H1 (cell line): ENCODE measurements around the gene EZH2. TPM values are rescaled to one million over a fixed set of nuclear protein-coding genes. Genes with fewer than 3 reads are reported as not detected.
A peak's percentile ranks its signal among the peaks of the same experiment; 100 is the strongest.

Experiments
- CTCF ChIA-PET: fragments of 300-600 bp; sonication (Branson Sonifier 250); formaldehyde crosslinking; loops from one replicate; lab custom pipeline; 2021; ENCODE audit not compliant: partially characterized antibody; lab: Charles Lee
- POLR2A ChIA-PET: fragments of 300-600 bp; sonication (Branson Sonifier 250); formaldehyde crosslinking; loops from one replicate; lab custom pipeline; 2021; ENCODE audit warnings: inconsistent platforms; ENCODE audit not compliant: partially characterized antibody; lab: Charles Lee
- DNase-seq, 2 experiments: peaks; one replicate each; pipeline versions ENCODE4 v3.0.0 to v3.0.0-alpha.2; 2010 to 2022; ENCODE audit warnings: low spot score in 2 of 2, low read depth in 1 of 2, mixed read lengths in 1 of 2
- FAIRE-seq: peaks from 2 replicates; lab custom pipeline; 2011; peaks lifted over from hg19 to GRCh38; lab: Jason Lieb, UNC
- H2AFZ ChIP-seq: 2 replicates; pipeline ENCODE4 v1.8.1; 2012; ENCODE audit warnings: low read length, inconsistent platforms
- H2AK5ac ChIP-seq: 2 replicates; pipeline ENCODE4 v1.6.1; 2013; ENCODE audit warnings: low read depth, low read length
- H2BK120ac ChIP-seq: replicated peaks from 2 replicates; pipeline ENCODE3; 2013; ENCODE audit warnings: low read depth, low read length, inconsistent platforms
- H2BK12ac ChIP-seq: 2 replicates; pipeline ENCODE4 v1.6.1; 2013; ENCODE audit warnings: low read depth, low read length
- H2BK15ac ChIP-seq: 2 replicates; pipeline ENCODE4 v1.6.1; 2013; ENCODE audit warnings: low read length
- H2BK20ac ChIP-seq: 2 replicates; pipeline ENCODE4 v1.6.1; 2013; ENCODE audit warnings: low read length
- H2BK5ac ChIP-seq: 2 replicates; pipeline ENCODE4 v1.6.1; 2013; ENCODE audit warnings: low read depth, low read length
- H3K14ac ChIP-seq: 2 replicates; pipeline ENCODE4 v1.6.1; 2013; ENCODE audit warnings: inconsistent platforms; ENCODE audit not compliant: insufficient read length
- H3K18ac ChIP-seq: 2 replicates; pipeline ENCODE4 v1.6.1; 2013; ENCODE audit warnings: low read length; ENCODE audit errors: extremely low read depth
- H3K23ac ChIP-seq: 2 replicates; pipeline ENCODE4 v1.6.1; 2013; ENCODE audit warnings: inconsistent platforms; ENCODE audit not compliant: insufficient read length
- H3K23me2 ChIP-seq: 2 replicates; pipeline ENCODE4 v1.6.1; 2013; ENCODE audit warnings: low read depth, low read length
- H3K27ac ChIP-seq: 2 replicates; pipeline ENCODE4 v1.6.1; 2011; ENCODE audit warnings: low read depth, low read length, inconsistent platforms
- H3K27me3 ChIP-seq, 4 experiments: replicated peaks in 1 of 4; 1 replicate in 1 of 4; 2 replicates in 3 of 4; pipeline versions ENCODE4 v1.6.1 to v1.8.1; 2011 to 2013; ENCODE audit warnings: low read length in 3 of 4, mild to moderate bottlenecking in 3 of 4, inconsistent platforms in 2 of 4, mixed read lengths in 2 of 4, moderate library complexity in 1 of 4; ENCODE audit not compliant: control insufficient read depth in 3 of 4, insufficient read depth in 3 of 4; ENCODE audit errors: extremely low read depth in 1 of 4
- H3K36me3 ChIP-seq, 4 experiments: 2 replicates each; pipeline versions ENCODE4 v1.6.1 to v1.8.1; 2011 to 2013; ENCODE audit warnings: mild to moderate bottlenecking in 4 of 4, low read length in 3 of 4, moderate library complexity in 2 of 4, control low read depth in 1 of 4, inconsistent platforms in 1 of 4; ENCODE audit not compliant: insufficient read depth in 4 of 4, control insufficient read depth in 2 of 4
- H3K4ac ChIP-seq: replicated peaks from 2 replicates; pipeline ENCODE3; 2013; ENCODE audit warnings: low read length, low read depth, mixed read lengths, inconsistent platforms; ENCODE audit not compliant: insufficient read length
- H3K4me1 ChIP-seq, 4 experiments: replicated peaks in 1 of 4; 1 replicate in 1 of 4; 2 replicates in 3 of 4; pipeline versions ENCODE4 v1.6.1 to v1.8.1; 2011 to 2013; ENCODE audit warnings: low read length in 3 of 4, inconsistent platforms in 2 of 4, mixed read lengths in 1 of 4; ENCODE audit not compliant: insufficient read depth in 4 of 4, control insufficient read depth in 3 of 4
- H3K4me2 ChIP-seq, 2 experiments: 2 replicates each; pipeline versions ENCODE4 v1.6.1 to v1.8.1; 2011 to 2013; ENCODE audit warnings: low read depth in 2 of 2, low read length in 2 of 2, control low read depth in 1 of 2, inconsistent platforms in 1 of 2, mild to moderate bottlenecking in 1 of 2; ENCODE audit not compliant: insufficient read depth in 1 of 2
- H3K4me3 ChIP-seq, 4 experiments: fragments of 200-600, 300-600 bp in 1 of 4; sonication (generic), shearing (Covaris generic), sonication (Bioruptor Twin) in 1 of 4; 2 replicates each; pipeline versions ENCODE4 v1.5.1 to v1.8.1; 2011 to 2016; ENCODE audit warnings: low read length in 4 of 4, low read depth in 3 of 4, control low read depth in 2 of 4, inconsistent platforms in 2 of 4, mild to moderate bottlenecking in 2 of 4, mixed read lengths in 1 of 4, moderate library complexity in 1 of 4; ENCODE audit not compliant: insufficient read depth in 2 of 4; ENCODE audit errors: extremely low read depth in 1 of 4
- H3K56ac ChIP-seq: replicated peaks from 2 replicates; pipeline ENCODE3; 2013; ENCODE audit warnings: low read depth, mild to moderate bottlenecking, mixed read lengths, low read length, inconsistent platforms; ENCODE audit not compliant: insufficient read length
- H3K79me1 ChIP-seq: 2 replicates; pipeline ENCODE4 v1.6.1; 2013; ENCODE audit warnings: low read depth, low read length, control low read depth
- H3K79me2 ChIP-seq, 2 experiments: 2 replicates each; pipeline versions ENCODE4 v1.6.1 to v1.8.1; 2012 to 2013; ENCODE audit warnings: low read length in 2 of 2, mild to moderate bottlenecking in 2 of 2, inconsistent platforms in 1 of 2; ENCODE audit not compliant: insufficient read depth in 2 of 2, control insufficient read depth in 1 of 2
- H3K9ac ChIP-seq, 4 experiments: replicated peaks in 1 of 4; 1 replicate in 1 of 4; 2 replicates in 3 of 4; pipeline versions ENCODE4 v1.6.1 to v1.8.1; 2011 to 2013; ENCODE audit warnings: low read depth in 3 of 4, low read length in 3 of 4, control low read depth in 2 of 4, mild to moderate bottlenecking in 2 of 4, moderate library complexity in 2 of 4, inconsistent platforms in 1 of 4; ENCODE audit errors: extremely low read depth in 1 of 4
- H3K9me3 ChIP-seq, 2 experiments: 2 replicates each; pipeline versions ENCODE4 v1.6.1 to v1.8.1; 2012 to 2013; ENCODE audit warnings: mild to moderate bottlenecking in 2 of 2, moderate library complexity in 2 of 2, control low read depth in 1 of 2, inconsistent platforms in 1 of 2, low read depth in 1 of 2, low read length in 1 of 2, mixed read lengths in 1 of 2; ENCODE audit not compliant: insufficient read depth in 2 of 2
- H4K20me1 ChIP-seq, 2 experiments: replicated peaks in 1 of 2; 2 replicates each; pipeline versions ENCODE3 to v1.8.1; 2011 to 2013; ENCODE audit warnings: inconsistent platforms in 2 of 2, low read length in 2 of 2, mild to moderate bottlenecking in 1 of 2; ENCODE audit not compliant: insufficient read depth in 2 of 2, control insufficient read depth in 1 of 2
- H4K5ac ChIP-seq: 2 replicates; pipeline ENCODE4 v1.6.1; 2013; ENCODE audit warnings: low read length, low read depth, mixed read lengths, inconsistent platforms; ENCODE audit not compliant: insufficient read length
- H4K8ac ChIP-seq: 2 replicates; pipeline ENCODE4 v1.8.0; 2013; ENCODE audit warnings: mild to moderate bottlenecking, moderate library complexity, low read length, inconsistent platforms; ENCODE audit not compliant: insufficient read depth; ENCODE audit errors: extremely low read depth
- H4K91ac ChIP-seq: replicated peaks from 2 replicates; pipeline ENCODE3; 2013; ENCODE audit warnings: low read length, mixed read lengths, inconsistent platforms; ENCODE audit not compliant: insufficient read length
- GTF2F1 ChIP-seq: IDR thresholded peaks from 2 replicates; pipeline ENCODE4 v1.6.1; 2012; ENCODE audit warnings: low read depth, low read length, improper control_type of control experiment, borderline replicate concordance
- KDM5A ChIP-seq: fragments of 200-600 bp; IDR thresholded peaks from 2 replicates; pipeline ENCODE4 v1.7.1; 2012; ENCODE audit warnings: mild to moderate bottlenecking, low read length, inconsistent platforms, mixed read lengths
- SP1 ChIP-seq: IDR thresholded peaks from 2 replicates; pipeline ENCODE4 v1.6.1; 2011; ENCODE audit warnings: low read depth, low read length
- SP2 ChIP-seq: IDR thresholded peaks from 2 replicates; pipeline ENCODE4 v1.6.1; 2012; ENCODE audit warnings: mild to moderate bottlenecking, low read length, inconsistent platforms
- WGBS, 2 experiments: shearing (Covaris generic) in 1 of 2; methylation state at CpG; one replicate each; pipeline versions ENCODE4 v1.1.6 to v1.1.7; 2013 to 2015; ENCODE audit warnings: low lambda C conversion rate in 2 of 2, mixed read lengths in 2 of 2, inconsistent platforms in 1 of 2, low coverage in 1 of 2, missing lambda C conversion rate in 1 of 2; ENCODE audit not compliant: insufficient replicate concordance in 2 of 2, insufficient coverage in 1 of 2, insufficient read length in 1 of 2; ENCODE audit errors: extremely low coverage in 1 of 2, missing lambda C conversion rate in 1 of 2; 5-methylcytosine and 5-hydroxymethylcytosine counted together
- polyA plus RNA-seq, 7 experiments: library from polyadenylated mRNA; depleted of rRNA in 3 of 7; stranded (reverse) in 5 of 7; unstranded in 2 of 7; fragments of >200 nt in 5 of 7; fragments of 200-250 nt in 2 of 7; gene quantifications; 1 replicate in 5 of 7; 2 replicates in 1 of 7; 4 replicates in 1 of 7; pipeline versions ENCODE4 v1.2.1 to v1.2.3, GENCODE V29; 2011 to 2013; ENCODE audit warnings: missing spikeins in 2 of 7, mixed read lengths in 2 of 7
- total RNA-seq: library from RNA; stranded (reverse); fragmentation: NEBNext Ultra II Directional; extraction: Animal tissue kit (Norgen Biotek cat#: 25700); gene quantifications from 2 replicates; pipeline ENCODE4 v1.2.1, GENCODE V29; 2021

The EZH2 gene
- total and polyA plus RNA-seq, 2 of the 8 experiments (the other 6 are each of a cell fraction or from before 2014, with no cell fraction given) = 28.9 to 49.0 TPM

- H3K4me2 ChIP-seq = no peak overlapping the region; a peak in 2 of 4 replicates
- peak in 1 of 2 experiments; percentile 52 for DNase-seq
- no peaks in the 10 kb centered on the region for H3K23me2 ChIP-seq
- H3K56ac ChIP-seq = no peak overlapping the region
- no peak overlapping the region for H3K18ac ChIP-seq
- H3K4ac ChIP-seq = no peak overlapping the region
- no peak overlapping the region for H2BK20ac ChIP-seq
- H3K4me3 ChIP-seq = no peak overlapping the region
- H2AFZ ChIP-seq = peak overlapping the region; percentile 82; the same call in 1 of the 2 replicates
- H3K79me2 ChIP-seq = no peaks in the 10 kb centered on the region
- TF ChIP-seq SP2 (no peak), KDM5A (no peak), SP1 (no peak), GTF2F1 (no peak)
- H2AK5ac ChIP-seq = no peak overlapping the region
- H3K9ac ChIP-seq = no peak overlapping the region; a peak in 1 of 7 replicates
- no peak overlapping the region for H2BK5ac ChIP-seq
- WGBS, 2 experiments = 58% methylated on average over 6 of the region's 6 CpGs; no CpG with 5 or more reads in 1 of the 2 experiments
- H3K27ac ChIP-seq = no peak overlapping the region
- no peak overlapping the region for H3K14ac ChIP-seq
- H3K79me1 ChIP-seq = no peaks in the 10 kb centered on the region; the same call in 1 of the 2 replicates
- H4K5ac ChIP-seq = no peak overlapping the region
- no peaks in the 10 kb centered on the region for H4K20me1 ChIP-seq
- no peak overlapping the region for H3K23ac ChIP-seq
- FAIRE-seq = no peak
- no peaks in the 10 kb centered on the region for H3K9me3 ChIP-seq
- no peak overlapping the region for H4K91ac ChIP-seq
- POLR2A ChIA-PET = no interaction called here
- no peaks in the 10 kb centered on the region; a peak in 1 of 7 replicates for H3K4me1 ChIP-seq
- no peak overlapping the region for H2BK120ac ChIP-seq
- CTCF ChIA-PET = interaction anchor here (1.3 kb wide), 1 partner anchor 10 kb away, joined by 3 read pairs; no protein-coding TSS in a partner anchor
- H3K27me3 ChIP-seq = no peaks in the 10 kb centered on the region
- no peak overlapping the region for H2BK15ac ChIP-seq
- H3K36me3 ChIP-seq = no peaks in the 10 kb centered on the region; a peak in 1 of 8 replicates
- H2BK12ac ChIP-seq = no peak overlapping the region
- no peak overlapping the region for H4K8ac ChIP-seq
Measured at GRCh38 chr7:148898845-148899484, 14.9 kb upstream of the EZH2 start.
